ENCODE data around the gene METTL24. TPM values are rescaled to one million over a fixed set of nuclear protein-coding genes. Genes with fewer than 3 reads are reported as not detected.

The METTL24 gene
- total and polyA plus RNA-seq, 2 of the 8 experiments (the other 6 are each of a cell fraction or from before 2014, with no cell fraction given), result 0.30 to 0.39 TPM

GRCh38 chr6:110366256-110366655 is 8.1 kb upstream of the METTL24 start (continued):
- TF ChIP-seq CHD7 (IDR thresholded peaks at IDR 0.05; ENCODE audit: insufficient replicate concordance, low read length) (no peak), SIN3A (conservative IDR thresholded peaks at IDR 0.05 in 1 of 2, IDR thresholded peaks at IDR 0.05 in 1 of 2; ENCODE audit: low read depth in 1 of 2, low read length in 2 of 2) (no peak), GABPA (IDR thresholded peaks at IDR 0.05; ENCODE audit: borderline replicate concordance, insufficient read depth, low read length) (no peak), CEBPB (IDR thresholded peaks at IDR 0.05; ENCODE audit: low read depth, low read length) (no peak), ATF2 (IDR thresholded peaks at IDR 0.05; ENCODE audit: low read length) (no peak), SAP30 (IDR thresholded peaks at IDR 0.05; ENCODE audit: insufficient read depth, insufficient replicate concordance, low read length) (no peak), PHF8 (conservative IDR thresholded peaks at IDR 0.05; ENCODE audit: low read depth, low read length) (no peak), RAD21 (IDR thresholded peaks at IDR 0.05 in 1 of 2, conservative IDR thresholded peaks at IDR 0.05 in 1 of 2; ENCODE audit: low read depth in 2 of 2, low read length in 2 of 2) (no peak), TEAD4 (IDR thresholded peaks at IDR 0.05; ENCODE audit: low read depth, low read length) (no peak)
